K562 (cell line): ENCODE data around the gene HACE1. TPM values are rescaled to one million over a fixed set of nuclear protein-coding genes. Genes with fewer than 3 reads are reported as not detected.

ENCODE experiments used
- ARID3B ChIP-seq: fragments of 250-450 bp; sonication (Bioruptor Pico); IDR thresholded peaks from 2 replicates; pipeline ENCODE4 v1.4.0; 2020; ENCODE audit warnings: borderline replicate concordance
- ARNT ChIP-seq, 2 experiments: fragments of 450-650 bp; IDR thresholded peaks; 2 replicates each; pipeline ENCODE4 v1.6.1; 2016; ENCODE audit warnings: mild to moderate bottlenecking in 1 of 2
- CTCF ChIP-seq, 3 experiments: IDR thresholded peaks in 2 of 3; conservative IDR thresholded peaks in 1 of 3; 2 replicates each; pipeline ENCODE4 v1.5.1; 2011 to 2012; ENCODE audit warnings: low read length in 3 of 3, mild to moderate bottlenecking in 3 of 3, control low read depth in 2 of 3, improper control_type of control experiment in 1 of 3, inconsistent platforms in 1 of 3, low read depth in 1 of 3, mixed read lengths in 1 of 3, moderate library complexity in 1 of 3; ENCODE audit not compliant: insufficient read depth in 2 of 3
- KLF16 ChIP-seq: IDR thresholded peaks from 2 replicates; pipeline ENCODE4 v1.6.1; 2016; ENCODE audit warnings: antibody characterized with exemption
- MNT ChIP-seq, 2 experiments: fragments of 450-650 bp; conservative IDR thresholded peaks; 2 replicates each; pipeline ENCODE4 v1.6.1; 2017; ENCODE audit warnings: mild to moderate bottlenecking in 2 of 2, moderate library complexity in 2 of 2
- POLR2AphosphoS2 ChIP-seq: IDR thresholded peaks from 2 replicates; pipeline ENCODE4 v1.6.1; 2012; ENCODE audit warnings: low read length, improper control_type of control experiment
- SMC3 ChIP-seq: conservative IDR thresholded peaks from 2 replicates; pipeline ENCODE4 v1.6.1; 2011; ENCODE audit warnings: low read depth, low read length, improper control_type of control experiment; ENCODE audit not compliant: insufficient read depth
- SRF ChIP-seq, 2 experiments: fragments of 250-450, 450-650 bp in 1 of 2; sonication (Bioruptor Pico) in 1 of 2; sonication (generic) in 1 of 2; formaldehyde crosslinking; IDR thresholded peaks; 2 replicates each; pipeline versions ENCODE4 v1.5.0 to v1.5.1; 2020 to 2022; ENCODE audit warnings: mild to moderate bottlenecking in 1 of 2, missing genetic modification reagents in 1 of 2
- TRIM28 ChIP-seq: fragments of 450-650 bp; IDR thresholded peaks from 2 replicates; pipeline ENCODE4 v1.6.1; 2017
- ZBTB5 ChIP-seq: fragments of 450-650 bp; IDR thresholded peaks from 2 replicates; pipeline ENCODE4 v1.6.1; 2017; ENCODE audit warnings: antibody characterized with exemption
- ZFP1 ChIP-seq: fragments of 450-650 bp; formaldehyde crosslinking; IDR thresholded peaks from 2 replicates; pipeline ENCODE4 v1.4.0; 2020; ENCODE audit warnings: mild to moderate bottlenecking, mixed read lengths
- ZNF384 ChIP-seq: IDR thresholded peaks from 2 replicates; pipeline ENCODE4 v1.6.1; 2012; ENCODE audit warnings: low read depth, low read length, improper control_type of control experiment
- polyA plus RNA-seq, 8 experiments: library from polyadenylated mRNA; depleted of rRNA in 4 of 8; stranded (reverse) in 5 of 8; unstranded in 3 of 8; fragments of >200 nt; fragmentation: Nextera tagmentation in 2 of 8; fragmentation: Illumina TruSeq in 1 of 8; extraction: Ambion mirVana in 2 of 8; extraction: Trizol in 1 of 8; gene quantifications; 2 replicates each; pipeline versions ENCODE4 v1.2.1 to v1.2.3, GENCODE V29; 2011 to 2014; ENCODE audit warnings: inconsistent platforms in 1 of 8, missing spikeins in 1 of 8
- total RNA-seq, 7 experiments: library from RNA; depleted of rRNA in 6 of 7; stranded (reverse); fragments of >200 nt in 6 of 7; fragmentation: Illumina TruSeq in 2 of 7; extraction: Trizol in 2 of 7; gene quantifications; 2 replicates each; pipeline versions ENCODE4 v1.2.1 to v1.2.3, GENCODE V29; 2011 to 2021; ENCODE audit warnings: low replicate concordance in 1 of 7
- TF ChIP-seq, protein P1 (sequence below): fragments of 250-450 bp; sonication (Bioruptor Pico); IDR thresholded peaks from 2 replicates; pipeline ENCODE4 v1.5.0; 2020; ENCODE audit warnings: mild to moderate bottlenecking, borderline replicate concordance

The HACE1 gene
- total and polyA plus RNA-seq, 9 of the 15 experiments (the other 6 are each of a cell fraction or from before 2014, with no cell fraction given): 3.6 to 19.9 (median 9.1) TPM

DNA sequence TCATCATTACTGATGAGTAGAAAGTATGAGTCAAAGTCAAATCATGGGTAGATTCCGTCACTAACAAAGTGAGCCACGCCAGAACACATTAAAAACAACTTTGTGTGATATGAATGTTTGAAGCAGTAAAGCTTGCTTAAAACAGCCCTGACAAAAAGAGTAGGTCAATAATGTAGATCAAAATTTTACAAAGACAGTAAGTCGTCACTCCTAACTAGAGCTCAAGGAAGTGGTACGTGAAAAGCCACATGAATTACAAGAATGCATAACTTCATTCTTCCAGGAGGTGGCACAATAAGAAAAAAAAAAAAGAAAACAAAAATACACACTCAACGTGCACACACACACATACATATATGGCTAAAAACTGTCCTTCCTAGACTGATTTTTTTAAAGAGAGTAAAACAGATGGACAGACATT, 69.9 kb downstream of the HACE1 start (continued):
- TF ChIP-seq, protein P1, sequence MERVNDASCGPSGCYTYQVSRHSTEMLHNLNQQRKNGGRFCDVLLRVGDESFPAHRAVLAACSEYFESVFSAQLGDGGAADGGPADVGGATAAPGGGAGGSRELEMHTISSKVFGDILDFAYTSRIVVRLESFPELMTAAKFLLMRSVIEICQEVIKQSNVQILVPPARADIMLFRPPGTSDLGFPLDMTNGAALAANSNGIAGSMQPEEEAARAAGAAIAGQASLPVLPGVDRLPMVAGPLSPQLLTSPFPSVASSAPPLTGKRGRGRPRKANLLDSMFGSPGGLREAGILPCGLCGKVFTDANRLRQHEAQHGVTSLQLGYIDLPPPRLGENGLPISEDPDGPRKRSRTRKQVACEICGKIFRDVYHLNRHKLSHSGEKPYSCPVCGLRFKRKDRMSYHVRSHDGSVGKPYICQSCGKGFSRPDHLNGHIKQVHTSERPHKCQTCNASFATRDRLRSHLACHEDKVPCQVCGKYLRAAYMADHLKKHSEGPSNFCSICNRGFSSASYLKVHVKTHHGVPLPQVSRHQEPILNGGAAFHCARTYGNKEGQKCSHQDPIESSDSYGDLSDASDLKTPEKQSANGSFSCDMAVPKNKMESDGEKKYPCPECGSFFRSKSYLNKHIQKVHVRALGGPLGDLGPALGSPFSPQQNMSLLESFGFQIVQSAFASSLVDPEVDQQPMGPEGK (CRISPR knock-in tag): no peak
- TF ChIP-seq SMC3 (0 out of 2 replicates have a peak, but pooled peaks have one; percentile 26), TRIM28 (no peak), CTCF (IDR thresholded peaks at IDR 0.05 in 2 of 3, conservative IDR thresholded peaks at IDR 0.05 in 1 of 3; ENCODE audit: insufficient read depth in 2 of 3, low read depth in 1 of 3, low read length in 3 of 3) (peak; percentile 22 to 56 (median 41); a peak in 3 of 6 replicates), ZBTB5 (no peak), POLR2AphosphoS2 (no peak), ZNF384 (peak; percentile 65), SRF (CRISPR knock-in tag; IDR thresholded peaks at IDR 0.05) (0 out of 4 replicates have a peak, but pooled peaks of 1 of the 2 experiments have one; percentile 30), MNT (conservative IDR thresholded peaks at IDR 0.05) (peak in 1 of 2 experiments; percentile 13; a peak in 1 of 4 replicates), ARID3B (CRISPR knock-in tag) (no peak), ZFP1 (CRISPR knock-in tag) (no peak), ARNT (IDR thresholded peaks at IDR 0.05) (0 out of 4 replicates have a peak, but pooled peaks of 1 of the 2 experiments have one; percentile 32), KLF16 (no peak)
